Breast epithelium (tissue), 4 donors: ENCODE measurements around the gene CDS1. TPM values are rescaled to one million over a fixed set of nuclear protein-coding genes. Genes with fewer than 3 reads are reported as not detected.

Experiments
- DNase-seq, 2 donors: peaks; one replicate each; pipeline ENCODE4 v3.0.0-alpha.2; 2019; ENCODE audit warnings: low spot score in 2 of 2
- H3K27ac ChIP-seq, 2 donors: fragments of 200-600 bp; sonication (generic) in 1 of 2; one replicate each; pipeline ENCODE4 v1.5.1; 2016 to 2019; ENCODE audit warnings: mild to moderate bottlenecking in 1 of 2
- H3K27me3 ChIP-seq, 2 donors: fragments of 200-600 bp; sonication (generic) in 1 of 2; one replicate each; pipeline versions ENCODE4 v1.5.1 to v1.6.0; 2017 to 2019; ENCODE audit warnings: control low read depth in 1 of 2, mild to moderate bottlenecking in 1 of 2
- H3K36me3 ChIP-seq: fragments of 200-600 bp; one replicate; pipeline ENCODE4 v1.5.1; 2019
- H3K4me1 ChIP-seq, 2 donors: fragments of 200-600 bp; sonication (generic); one replicate each; pipeline ENCODE4 v1.5.1; 2016 to 2019; ENCODE audit warnings: control low read depth in 1 of 2
- H3K4me3 ChIP-seq, 3 donors: fragments of 200-600 bp; sonication (generic); 1 replicate in 2 of 3; 2 replicates in 1 of 3; pipeline ENCODE4 v1.5.1; 2016 to 2019; ENCODE audit warnings: mild to moderate bottlenecking in 3 of 3, moderate library complexity in 2 of 3
- H3K9me3 ChIP-seq, 2 donors: fragments of 200-600 bp; sonication (generic) in 1 of 2; one replicate each; pipeline ENCODE4 v1.5.1; 2016 to 2019; ENCODE audit warnings: control low read depth in 1 of 2
- POLR2A ChIP-seq: fragments of 450-650 bp; IDR thresholded peaks from one replicate; pipeline ENCODE4 v1.6.1; 2016; ENCODE audit warnings: antibody characterized with exemption, mild to moderate bottlenecking, moderate library complexity
- POLR2AphosphoS5 ChIP-seq, 3 donors: sonication (generic); formaldehyde crosslinking; IDR thresholded peaks; one replicate each; pipeline ENCODE4 v1.6.1; 2017; ENCODE audit warnings: antibody characterized with exemption in 3 of 3
- intact Hi-C: fragments of 100-400 bp; cut with DNase I; formaldehyde crosslinking; loops from one replicate; pipeline ENCODE4 v1.15.1; 2023; ENCODE audit warnings: low total_unique reads
- total RNA-seq, 3 donors: library from RNA; depleted of rRNA; stranded (reverse); fragments of >200 nt; gene quantifications; one replicate each; pipeline ENCODE4 v1.1.0, GENCODE V29; 2016
- TF ChIP-seq, protein P1 (sequence below), 3 donors: fragments of 450-650 bp; IDR thresholded peaks; one replicate each; pipeline ENCODE4 v1.5.1; 2016 to 2017; ENCODE audit warnings: antibody characterized with exemption in 3 of 3, mild to moderate bottlenecking in 3 of 3, moderate library complexity in 3 of 3

CDS1 gene
- total RNA-seq, 3 donors from 2014 or later, result 1.1 to 29.6 (median 9.8) TPM

GRCh38 chr4:84562156-84562555 lies 20.8 kb upstream of the CDS1 start:
- intact Hi-C loops, result no loop called here
- no peak overlapping the region for H3K4me3 ChIP-seq
- no peaks in the 10 kb centered on the region for H3K27me3 ChIP-seq
- H3K4me1 ChIP-seq, result no peaks in the 10 kb centered on the region
- TF ChIP-seq, protein P1, sequence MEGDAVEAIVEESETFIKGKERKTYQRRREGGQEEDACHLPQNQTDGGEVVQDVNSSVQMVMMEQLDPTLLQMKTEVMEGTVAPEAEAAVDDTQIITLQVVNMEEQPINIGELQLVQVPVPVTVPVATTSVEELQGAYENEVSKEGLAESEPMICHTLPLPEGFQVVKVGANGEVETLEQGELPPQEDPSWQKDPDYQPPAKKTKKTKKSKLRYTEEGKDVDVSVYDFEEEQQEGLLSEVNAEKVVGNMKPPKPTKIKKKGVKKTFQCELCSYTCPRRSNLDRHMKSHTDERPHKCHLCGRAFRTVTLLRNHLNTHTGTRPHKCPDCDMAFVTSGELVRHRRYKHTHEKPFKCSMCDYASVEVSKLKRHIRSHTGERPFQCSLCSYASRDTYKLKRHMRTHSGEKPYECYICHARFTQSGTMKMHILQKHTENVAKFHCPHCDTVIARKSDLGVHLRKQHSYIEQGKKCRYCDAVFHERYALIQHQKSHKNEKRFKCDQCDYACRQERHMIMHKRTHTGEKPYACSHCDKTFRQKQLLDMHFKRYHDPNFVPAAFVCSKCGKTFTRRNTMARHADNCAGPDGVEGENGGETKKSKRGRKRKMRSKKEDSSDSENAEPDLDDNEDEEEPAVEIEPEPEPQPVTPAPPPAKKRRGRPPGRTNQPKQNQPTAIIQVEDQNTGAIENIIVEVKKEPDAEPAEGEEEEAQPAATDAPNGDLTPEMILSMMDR (IDR thresholded peaks at IDR 0.05), result no peak
- TF ChIP-seq POLR2A, result no peak
- TF ChIP-seq POLR2AphosphoS5 (IDR thresholded peaks at IDR 0.05), result no peak
- DNase-seq, result no peak
- no peak overlapping the region for H3K27ac ChIP-seq
- H3K9me3 ChIP-seq, result no peaks in the 10 kb centered on the region
- no peaks in the 10 kb centered on the region for H3K36me3 ChIP-seq

DNA sequence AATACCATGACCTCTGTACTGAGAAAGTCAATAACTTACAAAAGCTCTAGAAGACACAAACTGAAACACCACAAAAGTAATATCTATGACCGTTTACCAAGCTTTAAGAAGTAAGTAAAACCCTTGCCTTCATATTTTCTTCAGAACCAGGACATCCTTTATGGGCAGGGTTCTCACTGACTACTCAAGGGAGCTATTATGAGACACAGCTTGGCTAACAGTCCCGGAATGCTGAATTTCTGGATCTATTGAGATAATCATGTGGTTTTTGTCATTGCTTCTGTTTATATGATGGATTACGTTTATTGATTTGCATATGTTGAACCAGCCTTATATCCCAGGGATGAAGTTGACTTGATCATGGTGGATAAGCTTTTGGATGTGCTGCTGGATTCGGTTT lies 19.9 kb upstream of the CDS1 start:
- no peaks in the 10 kb centered on the region for H3K27me3 ChIP-seq
- intact Hi-C loops, result no loop called here
- TF ChIP-seq POLR2A, result no peak
- TF ChIP-seq, protein P1 (IDR thresholded peaks at IDR 0.05), result no peak
- TF ChIP-seq POLR2AphosphoS5 (IDR thresholded peaks at IDR 0.05), result no peak
- peak overlapping the region in 1 of 2 donors; percentile 61 for H3K27ac ChIP-seq
- H3K4me1 ChIP-seq, result no peaks in the 10 kb centered on the region
- H3K4me3 ChIP-seq, result no peak overlapping the region
- no peak for DNase-seq
- H3K9me3 ChIP-seq, result no peaks in the 10 kb centered on the region
- H3K36me3 ChIP-seq, result no peaks in the 10 kb centered on the region

- TF ChIP-seq, protein P1 (IDR thresholded peaks at IDR 0.05), result no peak
- no peak for TF ChIP-seq POLR2AphosphoS5 (IDR thresholded peaks at IDR 0.05)
- no peak for TF ChIP-seq POLR2A
Measured at GRCh38 chr4:84565951-84566350, 17.0 kb upstream of the CDS1 start.

GRCh38 chr4:84568496-84568895 lies 14.4 kb upstream of the CDS1 start:
- Histone ChIP-seq H3K9me3 (no peaks in the 10 kb centered on the region), H3K36me3 (no peaks in the 10 kb centered on the region), H3K4me3 (no peak overlapping the region), H3K27me3 (no peaks in the 10 kb centered on the region), H3K4me1 (no peaks in the 10 kb centered on the region), H3K27ac (no peak overlapping the region)
- intact Hi-C loops, result no loop called here
- DNase-seq, result no peak
- no peak for TF ChIP-seq POLR2A
- TF ChIP-seq, protein P1 (IDR thresholded peaks at IDR 0.05), result no peak

More at GRCh38 chr4:84565951-84566350, 17.0 kb upstream of the CDS1 start:
- Histone ChIP-seq H3K27ac (no peak overlapping the region), H3K27me3 (no peaks in the 10 kb centered on the region), H3K4me1 (no peaks in the 10 kb centered on the region), H3K9me3 (no peaks in the 10 kb centered on the region), H3K36me3 (no peaks in the 10 kb centered on the region), H3K4me3 (no peak overlapping the region)
- intact Hi-C loops, result no loop called here
- DNase-seq, result no peak

GRCh38 chr4:84569009-84569408 lies 13.9 kb upstream of the CDS1 start:
- intact Hi-C loops, result no loop called here
- Histone ChIP-seq H3K36me3 (no peaks in the 10 kb centered on the region), H3K9me3 (no peaks in the 10 kb centered on the region), H3K4me1 (no peaks in the 10 kb centered on the region), H3K4me3 (no peak overlapping the region), H3K27me3 (no peaks in the 10 kb centered on the region), H3K27ac (no peak overlapping the region)
- DNase-seq, result no peak
- TF ChIP-seq POLR2A, result no peak
- TF ChIP-seq POLR2AphosphoS5 (IDR thresholded peaks at IDR 0.05), result no peak
- TF ChIP-seq, protein P1 (IDR thresholded peaks at IDR 0.05), result no peak
